Measurements from ENCODE around the gene CDK6. TPM values are rescaled to one million over a fixed set of nuclear protein-coding genes. Genes with fewer than 3 reads are reported as not detected.

The CDK6 gene
- total and polyA plus RNA-seq, 9 of the 15 experiments (the other 6 are each of a cell fraction or from before 2014, with no cell fraction given) = 7.6 to 109 (median 44.4) TPM

DNA sequence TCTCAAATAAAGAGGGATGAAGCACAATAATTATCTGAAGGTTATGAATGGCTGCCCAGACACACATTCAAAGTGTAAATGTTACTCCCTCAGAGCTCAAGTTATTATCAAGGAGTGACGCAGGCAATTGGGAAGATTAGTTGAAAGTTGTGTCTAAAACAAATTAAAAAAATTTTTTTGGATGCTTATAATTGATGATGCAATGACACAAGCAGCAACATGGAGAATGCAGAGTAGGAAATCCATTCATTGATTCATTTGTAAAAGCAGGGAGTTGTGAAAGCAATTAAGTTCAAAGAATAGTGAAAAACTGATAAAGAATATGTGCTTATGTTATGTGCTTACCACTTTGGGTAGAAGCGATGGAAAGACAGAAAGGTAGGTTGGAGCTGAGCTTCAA, 120.4 kb downstream of the CDK6 start:
- no peaks in the 10 kb centered on the region for H3K4me1 ChIP-seq (replicated peaks in 1 of 2; ENCODE audit: control insufficient read depth in 2 of 2, insufficient read depth in 2 of 2, low read length in 2 of 2)
- TF ChIP-seq, protein P1, sequence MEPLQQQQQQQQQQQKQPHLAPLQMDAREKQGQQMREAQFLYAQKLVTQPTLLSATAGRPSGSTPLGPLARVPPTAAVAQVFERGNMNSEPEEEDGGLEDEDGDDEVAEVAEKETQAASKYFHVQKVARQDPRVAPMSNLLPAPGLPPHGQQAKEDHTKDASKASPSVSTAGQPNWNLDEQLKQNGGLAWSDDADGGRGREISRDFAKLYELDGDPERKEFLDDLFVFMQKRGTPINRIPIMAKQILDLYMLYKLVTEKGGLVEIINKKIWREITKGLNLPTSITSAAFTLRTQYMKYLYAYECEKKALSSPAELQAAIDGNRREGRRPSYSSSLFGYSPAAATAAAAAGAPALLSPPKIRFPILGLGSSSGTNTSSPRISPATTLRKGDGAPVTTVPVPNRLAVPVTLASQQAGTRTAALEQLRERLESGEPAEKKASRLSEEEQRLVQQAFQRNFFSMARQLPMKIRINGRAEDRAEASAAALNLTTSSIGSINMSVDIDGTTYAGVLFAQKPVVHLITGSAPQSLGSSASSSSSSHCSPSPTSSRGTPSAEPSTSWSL (CRISPR knock-in tag; IDR thresholded peaks at IDR 0.05; ENCODE audit: borderline replicate concordance) = no peak
- TF ChIP-seq, protein P2, sequence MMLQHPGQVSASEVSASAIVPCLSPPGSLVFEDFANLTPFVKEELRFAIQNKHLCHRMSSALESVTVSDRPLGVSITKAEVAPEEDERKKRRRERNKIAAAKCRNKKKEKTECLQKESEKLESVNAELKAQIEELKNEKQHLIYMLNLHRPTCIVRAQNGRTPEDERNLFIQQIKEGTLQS (IDR thresholded peaks at IDR 0.05) = peak; percentile 75
- TF ChIP-seq, protein P2 (CRISPR knock-in tag; conservative IDR thresholded peaks at IDR 0.05) = no peak
- TF ChIP-seq EGR1 (conservative IDR thresholded peaks at IDR 0.05) (no peak), CEBPG (CRISPR knock-in tag; IDR thresholded peaks at IDR 0.05) (no peak), CEBPG (tag; conservative IDR thresholded peaks at IDR 0.05 in 1 of 2, IDR thresholded peaks at IDR 0.05 in 1 of 2) (peak; percentile 39 to 61; a peak in 3 of 4 replicates), SRSF1 (IDR thresholded peaks at IDR 0.05; ENCODE audit: low read depth, low read length) (no peak), ZNF780A (CRISPR knock-in tag; IDR thresholded peaks at IDR 0.05) (no peak), TFAM (CRISPR knock-in tag; conservative IDR thresholded peaks at IDR 0.05) (no peak), ZFP30 (CRISPR knock-in tag; IDR thresholded peaks at IDR 0.05; ENCODE audit: borderline replicate concordance) (no peak)
- H3K27me3 ChIP-seq (ENCODE audit: control insufficient read depth in 2 of 2, insufficient read depth in 2 of 2, low read length in 2 of 2) = no peaks in the 10 kb centered on the region
- intact Hi-C loops (cut with micrococcal nuclease) (no loop called here), in situ Hi-C loops (cut with MboI) (no loop called here)
- ChIA-PET POLR2A (no interaction called here), CTCF (ENCODE audit: low intra/inter-chr PET ratio) (no interaction called here)
- no peak for DNase-seq (ENCODE audit: extremely low read depth in 1 of 4, low spot score in 3 of 4)
- WGBS (ENCODE audit: insufficient coverage, low coverage, missing lambda C conversion rate) = 92% methylated on average over 2 of the region's 2 CpGs
- H3K4me3 ChIP-seq = no peak overlapping the region
- H3K4me2 ChIP-seq (ENCODE audit: insufficient read depth, low read length) = no peak overlapping the region
- no peak for FAIRE-seq
- no peak overlapping the region for H2AFZ ChIP-seq (ENCODE audit: low read depth, low read length)
- no peaks in the 10 kb centered on the region for H3K9me3 ChIP-seq (replicated peaks; ENCODE audit: control insufficient read depth, insufficient read depth, low read depth, low read length)
- no peak for ATAC-seq
- no peak overlapping the region for H3K9ac ChIP-seq (ENCODE audit: insufficient read depth in 1 of 2, low read depth in 2 of 2, low read length in 2 of 2)
- no peaks in the 10 kb centered on the region for H4K20me1 ChIP-seq (replicated peaks; ENCODE audit: control insufficient read depth, insufficient read depth, low read length)
- peaks cover 3% of the 10 kb centered on the region for H3K9me1 ChIP-seq (ENCODE audit: control insufficient read depth, insufficient read depth, low read length)
- BruUV-seq (replicated peaks) = no TSS peak
- peaks cover 34% of the 10 kb centered on the region; the same call in 2 of the 3 replicates for H3K36me3 ChIP-seq (ENCODE audit: control insufficient read depth, insufficient read depth, low read length)
- H3K27ac ChIP-seq (ENCODE audit: extremely low read depth, low read depth, low read length) = no peak overlapping the region
- H3K79me2 ChIP-seq (ENCODE audit: control insufficient read depth, insufficient read depth, low read length) = peaks cover 4% of the 10 kb centered on the region; the same call in 1 of the 3 replicates

Measured in K562 (cell line).